Measurements from ENCODE around the gene MS4A8. TPM values are rescaled to one million over a fixed set of nuclear protein-coding genes. Genes with fewer than 3 reads are reported as not detected.
"Not testable (repeated sequence)": the region's sequence is repeated elsewhere in the genome, so short reads cannot be mapped to it uniquely, and the experiment has no call there.

MS4A8 gene
- total RNA-seq, 1 donor from 2014 or later, result not detected

GRCh38 chr11:60680455-60681119, 18.8 kb upstream of the MS4A8 start:
- Mint-ChIP-seq H3K36me3 (peaks cover 6% of the 10 kb centered on the region), H3K27ac (no peak overlapping the region), H3K27me3 (ENCODE audit: low read depth) (no peaks in the 10 kb centered on the region), H3K4me1 (no peaks in the 10 kb centered on the region), H3K4me3 (no peak overlapping the region), H3K9me3 (peaks cover 55% of the 10 kb centered on the region)
- DNase-seq (ENCODE audit: low spot score in 2 of 2, unreplicated experiment in 2 of 2), result no peak
- no peak for TF ChIP-seq CTCF (IDR thresholded peaks at IDR 0.05; ENCODE audit: unreplicated experiment)

GRCh38 chr11:60684541-60684848, 14.9 kb upstream of the MS4A8 start:
- H3K36me3 Mint-ChIP-seq; DNase-seq (ENCODE audit: low spot score in 2 of 2, unreplicated experiment in 2 of 2); H3K4me3 Mint-ChIP-seq; H3K27ac Mint-ChIP-seq; H3K4me1 Mint-ChIP-seq; H3K27me3 Mint-ChIP-seq (ENCODE audit: low read depth): not testable (repeated sequence)
- peaks cover 29% of the 10 kb centered on the region for H3K9me3 Mint-ChIP-seq

DNA sequence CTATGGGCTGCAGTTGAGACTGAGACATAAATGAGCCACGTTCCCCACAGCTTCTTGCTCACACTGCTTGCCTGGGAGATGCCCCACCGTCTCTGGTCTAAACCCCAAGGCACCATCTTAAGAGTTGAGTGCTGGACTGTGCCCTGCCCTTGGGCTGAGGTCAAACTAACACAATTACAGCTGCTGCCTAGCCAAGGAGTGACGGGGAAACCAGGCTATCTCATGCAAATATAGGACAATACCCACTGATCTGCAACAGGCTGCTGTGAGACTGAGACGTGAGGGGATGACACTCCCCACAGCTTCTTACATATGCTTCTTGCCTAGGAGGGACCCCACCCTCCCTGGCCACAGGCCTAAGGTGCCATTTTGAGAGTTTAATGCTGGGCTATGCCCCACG, 7.8 kb upstream of the MS4A8 start:
- Mint-ChIP-seq H3K4me3 (no peak overlapping the region), H3K36me3 (no peaks in the 10 kb centered on the region), H3K27me3 (ENCODE audit: low read depth) (peaks cover 8% of the 10 kb centered on the region), H3K4me1 (no peaks in the 10 kb centered on the region), H3K9me3 (peaks cover 10% of the 10 kb centered on the region), H3K27ac (no peak overlapping the region)
- DNase-seq (ENCODE audit: low spot score in 2 of 2, unreplicated experiment in 2 of 2), result no peak
- TF ChIP-seq CTCF (IDR thresholded peaks at IDR 0.05; ENCODE audit: unreplicated experiment), result no peak

DNA sequence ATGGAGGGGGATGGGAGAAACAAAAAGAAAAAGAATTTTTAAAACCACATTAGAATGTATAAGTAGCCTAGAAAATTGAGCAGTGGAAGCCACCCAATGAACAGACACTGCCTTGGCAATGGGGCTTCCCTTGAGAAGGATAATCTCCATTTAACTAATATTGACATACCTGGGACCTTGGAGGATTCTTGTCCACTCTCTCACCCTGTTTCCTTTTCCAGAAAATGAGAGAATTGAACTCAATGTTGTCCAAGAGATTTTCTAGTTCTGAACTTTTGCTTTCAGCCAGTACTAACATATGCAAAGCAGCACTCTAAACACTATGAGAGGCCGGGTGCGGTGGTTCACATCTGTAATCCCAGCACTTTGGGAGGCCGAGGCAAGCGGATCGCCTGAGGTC, 524 bp downstream of the MS4A8 start:
- DNase-seq (ENCODE audit: low spot score in 2 of 2, unreplicated experiment in 2 of 2), result no peak
- no peak for TF ChIP-seq CTCF (IDR thresholded peaks at IDR 0.05; ENCODE audit: unreplicated experiment)
- Mint-ChIP-seq H3K4me3 (no peak overlapping the region), H3K9me3 (peaks cover 9% of the 10 kb centered on the region), H3K4me1 (no peaks in the 10 kb centered on the region), H3K27ac (no peak overlapping the region), H3K27me3 (ENCODE audit: low read depth) (peaks cover 18% of the 10 kb centered on the region), H3K36me3 (no peaks in the 10 kb centered on the region)

- Mint-ChIP-seq H3K4me3 (no peak overlapping the region), H3K4me1 (no peaks in the 10 kb centered on the region), H3K27me3 (ENCODE audit: low read depth) (peaks cover 20% of the 10 kb centered on the region), H3K36me3 (no peaks in the 10 kb centered on the region), H3K9me3 (no peaks in the 10 kb centered on the region), H3K27ac (no peak overlapping the region)
- peak; percentile 59 for TF ChIP-seq CTCF (IDR thresholded peaks at IDR 0.05; ENCODE audit: unreplicated experiment)
- DNase-seq (ENCODE audit: low spot score in 2 of 2, unreplicated experiment in 2 of 2), result no peak
These were observed 1.5 kb downstream of the MS4A8 start for GRCh38 chr11:60700689-60701468.

- Mint-ChIP-seq H3K9me3 (no peaks in the 10 kb centered on the region), H3K4me3 (no peak overlapping the region), H3K36me3 (no peaks in the 10 kb centered on the region), H3K27me3 (ENCODE audit: low read depth) (peaks cover 19% of the 10 kb centered on the region), H3K27ac (no peak overlapping the region), H3K4me1 (no peaks in the 10 kb centered on the region)
- no peak for DNase-seq (ENCODE audit: low spot score in 2 of 2, unreplicated experiment in 2 of 2)
- no peak for TF ChIP-seq CTCF (IDR thresholded peaks at IDR 0.05; ENCODE audit: unreplicated experiment)
These were observed 2.0 kb downstream of the MS4A8 start for GRCh38 chr11:60701469-60701818.

Data from mesothelial cell of epicardium (in vitro differentiated cells).